Ovary (tissue), 9 donors: Measurements from ENCODE around the gene RAP1GAP. TPM values are rescaled to one million over a fixed set of nuclear protein-coding genes. Genes with fewer than 3 reads are reported as not detected.

Experiments
- DNase-seq, 5 donors: peaks; one replicate each; pipeline ENCODE4 v3.0.0-alpha.2; 2019 to 2020
- H3K27ac ChIP-seq, 2 donors: fragments of 200-600 bp; one replicate each; pipeline versions ENCODE4 v1.5.1 to v1.8.0; 2019 to 2022
- H3K27me3 ChIP-seq: fragments of 200-600 bp; one replicate; pipeline ENCODE4 v1.8.0; 2022
- H3K36me3 ChIP-seq: fragments of 200-600 bp; sonication (generic); one replicate; pipeline ENCODE4 v1.5.1; 2019
- H3K4me1 ChIP-seq: one replicate; pipeline ENCODE4 v1.8.1; 2013; ENCODE audit warnings: mild to moderate bottlenecking, moderate library complexity; ENCODE audit not compliant: insufficient read depth
- H3K4me3 ChIP-seq: fragments of 200-600 bp; sonication (generic); one replicate; pipeline ENCODE4 v1.5.1; 2017
- H3K9me3 ChIP-seq, 2 donors: fragments of 200-600 bp in 1 of 2; sonication (generic) in 1 of 2; one replicate each; pipeline versions ENCODE4 v1.5.1 to v1.8.1; 2013 to 2019; ENCODE audit warnings: mild to moderate bottlenecking in 1 of 2, moderate library complexity in 1 of 2
- CTCF ChIP-seq, 3 donors: fragments of 450-650 bp in 2 of 3; fragments of 200-600 bp in 1 of 3; IDR thresholded peaks; one replicate each; pipeline versions ENCODE4 v1.5.1 to v1.8.0; 2016 to 2022; ENCODE audit warnings: antibody characterized with exemption in 3 of 3, mild to moderate bottlenecking in 1 of 3
- EP300 ChIP-seq: sonication (generic); formaldehyde crosslinking; IDR thresholded peaks from one replicate; pipeline ENCODE4 v1.6.1; 2017; ENCODE audit warnings: antibody characterized with exemption
- POLR2A ChIP-seq: fragments of 450-650 bp; IDR thresholded peaks from one replicate; pipeline ENCODE4 v1.6.1; 2017; ENCODE audit warnings: antibody characterized with exemption, mild to moderate bottlenecking, moderate library complexity
- WGBS, 3 donors: extraction: QIAGEN DNeasy Blood & Tissue Kit in 1 of 3; methylation state at CpG; one replicate each; pipeline versions ENCODE4 v1.1.5 to v1.1.7; 2013 to 2017; 5-methylcytosine and 5-hydroxymethylcytosine counted together
- intact Hi-C, 4 donors: fragments of 100-400 bp; cut with DNase I; formaldehyde crosslinking; loops; one replicate each; pipeline versions ENCODE4 v1.11.0 to v1.15.1; 2022 to 2023
- polyA plus RNA-seq, 2 donors: library from polyadenylated mRNA; stranded (reverse); fragments of 200-250 nt in 1 of 2; fragments of 350-450 nt in 1 of 2; fragmentation: Illumina TruSeq in 1 of 2; extraction: RNeasy Lipid Tissue Mini Kit (QIAGEN cat#74804) in 1 of 2; gene quantifications; one replicate each; pipeline ENCODE4 v1.2.3, GENCODE V29; 2013 to 2014
- total RNA-seq, 7 donors: library from RNA; depleted of rRNA in 2 of 7; stranded (reverse); fragments of >200 nt in 2 of 7; fragmentation: NEBNext Ultra II Directional in 3 of 7; extraction: Animal tissue kit (Norgen Biotek cat#: 25700) in 3 of 7; gene quantifications; one replicate each; pipeline versions ENCODE4 v1.1.0 to v1.2.4, GENCODE V29; 2016 to 2023
- donor health status: DM: no; HTN: no; CAD: no; lungs with moderate emphysema.
- donor health status: DM: no; HTN: no; CAD: no.
- donor health status: Bipolar disorder and iron deficiency.
- donor health status: DM: yes; HTN: yes; CAD: no.
- donor health status: DM: no; HTN: no; CAD: no.
- donor health status: DM: yes; HTN: yes; CAD: no.

RAP1GAP gene
- total and polyA plus RNA-seq, 9 donors, result 0.60 to 9.4 (median 2.8) TPM

DNA sequence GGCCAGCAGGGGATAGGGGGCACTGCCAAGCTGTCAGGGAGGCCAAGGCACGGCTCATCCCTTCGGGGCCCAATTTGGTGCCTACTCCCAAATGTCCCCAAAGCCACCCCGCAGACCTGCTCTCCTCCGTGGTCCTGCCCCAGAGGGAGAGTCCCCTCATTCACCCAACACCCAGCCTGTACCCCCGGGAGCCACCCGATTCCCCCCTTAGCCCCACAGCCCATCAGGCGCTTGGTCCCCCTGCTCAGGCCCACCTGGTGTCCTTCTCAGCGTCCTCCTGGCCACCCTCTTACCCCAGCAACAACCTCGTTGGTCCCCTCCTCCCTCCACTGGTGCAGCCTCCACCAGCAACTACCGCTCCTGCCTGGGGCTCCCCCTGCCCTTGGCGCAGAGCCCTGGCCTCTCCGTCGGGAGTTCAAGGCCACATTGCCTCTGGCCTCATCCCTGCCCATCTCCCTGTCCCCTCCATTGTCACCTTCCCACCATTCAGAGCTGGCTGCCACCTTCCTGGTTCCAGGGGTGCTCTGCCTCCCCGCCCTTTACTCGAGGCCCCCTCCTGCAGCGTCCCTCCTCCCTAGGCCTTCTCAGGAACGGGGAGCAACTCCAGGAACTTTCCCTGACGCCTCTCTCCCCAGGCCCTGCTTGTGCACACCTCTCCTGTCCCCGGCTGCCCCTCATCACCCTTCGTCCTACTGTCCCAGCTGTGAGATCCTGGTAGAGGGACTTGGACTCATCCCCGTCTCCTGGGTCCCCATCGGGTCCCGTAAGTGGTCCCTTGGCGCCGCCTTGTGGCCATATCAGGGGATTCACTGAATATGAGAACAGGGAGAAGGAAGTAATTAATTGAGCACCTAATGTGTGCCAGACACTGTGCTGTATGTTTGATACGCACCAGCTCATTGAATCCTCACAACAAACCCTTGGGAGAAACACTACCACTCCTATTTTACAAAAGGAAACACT lies 73.9 kb downstream of the RAP1GAP start:
- TF ChIP-seq EP300, result no peak
- TF ChIP-seq CTCF (IDR thresholded peaks at IDR 0.05), result peak in 1 of 3 donors; percentile 10
- no peak for TF ChIP-seq POLR2A
- no peaks in the 10 kb centered on the region for H3K4me1 ChIP-seq
- H3K36me3 ChIP-seq, result no peaks in the 10 kb centered on the region
- no peak overlapping the region for H3K27ac ChIP-seq
- peak; percentile 26 to 63 (median 54) for DNase-seq
- no peaks in the 10 kb centered on the region for H3K9me3 ChIP-seq
- H3K4me3 ChIP-seq, result no peak overlapping the region
- no peaks in the 10 kb centered on the region for H3K27me3 ChIP-seq
- 41 to 46% (median 42%) methylated on average over 26 of the region's 26 CpGs for WGBS, 3 donors
- intact Hi-C loops, result loop anchor here in 1 of 4 donors (10.0 kb wide), 1 partner anchor 210 kb away; no protein-coding TSS in a partner anchor

- no peak for DNase-seq
- TF ChIP-seq POLR2A (no peak), EP300 (no peak), CTCF (IDR thresholded peaks at IDR 0.05) (no peak)
- 63 to 67% (median 63%) methylated on average over 10 to 11 of the region's 11 CpGs for WGBS, 3 donors
- H3K27ac ChIP-seq, result no peak overlapping the region
- H3K4me3 ChIP-seq, result no peak overlapping the region
- no peaks in the 10 kb centered on the region for H3K36me3 ChIP-seq
- intact Hi-C loops, result loop anchor here in 1 of 4 donors (10.0 kb wide), 1 partner anchor 210 kb away; no protein-coding TSS in a partner anchor
- H3K9me3 ChIP-seq, result no peaks in the 10 kb centered on the region
- H3K4me1 ChIP-seq, result no peaks in the 10 kb centered on the region
- H3K27me3 ChIP-seq, result no peaks in the 10 kb centered on the region
Observed at GRCh38 chr1:21594501-21594900, 74.7 kb downstream of the RAP1GAP start.

DNA sequence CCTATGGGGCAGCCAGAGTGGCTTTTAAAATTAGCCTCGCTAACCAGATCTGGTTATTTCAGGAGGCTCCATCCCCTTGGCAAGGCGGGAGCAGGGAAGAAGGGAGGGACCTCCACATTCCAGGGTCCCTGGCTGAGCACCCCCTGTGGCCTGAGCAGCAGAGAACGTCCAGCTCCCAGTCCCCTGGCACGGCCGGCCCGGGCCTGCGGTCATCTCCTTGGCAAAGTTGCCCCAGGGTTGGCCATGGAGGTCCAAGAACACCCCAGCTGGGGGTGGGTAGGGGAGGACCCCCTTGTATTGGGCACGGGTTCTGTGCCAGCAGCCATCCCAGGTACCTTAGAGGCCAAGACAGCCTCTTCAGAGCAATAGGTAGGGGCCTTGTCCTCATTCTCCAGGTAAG lies 75.9 kb downstream of the RAP1GAP start:
- Histone ChIP-seq H3K4me3 (no peak overlapping the region), H3K9me3 (no peaks in the 10 kb centered on the region), H3K36me3 (no peaks in the 10 kb centered on the region), H3K4me1 (no peaks in the 10 kb centered on the region), H3K27ac (no peak overlapping the region), H3K27me3 (no peaks in the 10 kb centered on the region)
- WGBS, 3 donors, result 74 to 77% (median 77%) methylated on average over 8 of the region's 8 CpGs
- TF ChIP-seq EP300 (no peak), POLR2A (no peak), CTCF (IDR thresholded peaks at IDR 0.05) (no peak)
- no peak for DNase-seq
- intact Hi-C loops, result loop anchor here in 1 of 4 donors (10.0 kb wide), 1 partner anchor 208 kb away; no protein-coding TSS in a partner anchor

GRCh38 chr1:21592086-21592865 lies 76.9 kb downstream of the RAP1GAP start:
- Histone ChIP-seq H3K27me3 (no peaks in the 10 kb centered on the region), H3K4me3 (no peak overlapping the region), H3K36me3 (no peaks in the 10 kb centered on the region), H3K4me1 (no peaks in the 10 kb centered on the region), H3K9me3 (no peaks in the 10 kb centered on the region), H3K27ac (no peak overlapping the region)
- intact Hi-C loops, result loop anchor here in 1 of 4 donors (10.0 kb wide), 1 partner anchor 207 kb away; no protein-coding TSS in a partner anchor
- 79 to 83% (median 82%) methylated on average over 12 of the region's 12 CpGs for WGBS, 3 donors
- TF ChIP-seq CTCF (IDR thresholded peaks at IDR 0.05) (no peak), EP300 (no peak), POLR2A (no peak)
- no peak for DNase-seq
